HEK293T (cell line): ENCODE data around the gene GAR1.
"Not testable (repeated sequence)": the region's sequence is repeated elsewhere in the genome, so short reads cannot be mapped to it uniquely, and the experiment has no call there.

Experiments used
- CTCF ChIA-PET: fragments of 350-600 bp; formaldehyde crosslinking; extraction: SDS; loops from one replicate; lab custom pipeline; 2021; ENCODE audit warnings: antibody characterized with exemption, inconsistent platforms; lab: Yijun Ruan, JAX
- POLR2A ChIA-PET: fragments of 350-600 bp; formaldehyde crosslinking; extraction: SDS; loops from one replicate; lab custom pipeline; 2020; ENCODE audit warnings: antibody characterized with exemption, inconsistent platforms; lab: Yijun Ruan, JAX
- DNase-seq: peaks from one replicate; pipeline ENCODE4 v3.0.0; 2012; ENCODE audit warnings: mixed read lengths; ENCODE audit errors: extremely low spot score
- ARNT ChIP-seq: fragments of 450-650 bp; IDR thresholded peaks from 2 replicates; pipeline ENCODE4 v1.6.1; 2017; ENCODE audit warnings: mild to moderate bottlenecking
- BHLHE40 ChIP-seq: fragments of 450-650 bp; IDR thresholded peaks from 2 replicates; pipeline ENCODE4 v1.6.1; 2016; ENCODE audit warnings: mild to moderate bottlenecking, moderate library complexity, borderline replicate concordance
- CTBP1 ChIP-seq: fragments of 450-650 bp; IDR thresholded peaks from 2 replicates; pipeline ENCODE4 v1.6.1; 2016; ENCODE audit warnings: borderline replicate concordance
- ELF4 ChIP-seq: fragments of 450-650 bp; IDR thresholded peaks from 2 replicates; pipeline ENCODE4 v1.6.1; 2017; ENCODE audit warnings: antibody characterized with exemption
- FOXA1 ChIP-seq: fragments of 450-650 bp; IDR thresholded peaks from 2 replicates; pipeline ENCODE4 v1.6.1; 2016; ENCODE audit warnings: mild to moderate bottlenecking
- FOXK2 ChIP-seq: fragments of 450-650 bp; IDR thresholded peaks from 2 replicates; pipeline ENCODE4 v1.6.1; 2016; ENCODE audit warnings: mild to moderate bottlenecking
- FOXM1 ChIP-seq: fragments of 450-650 bp; IDR thresholded peaks from 2 replicates; pipeline ENCODE4 v1.6.1; 2017; ENCODE audit warnings: mild to moderate bottlenecking, borderline replicate concordance
- HDGF ChIP-seq: fragments of 450-650 bp; IDR thresholded peaks from 2 replicates; pipeline ENCODE4 v1.6.1; 2017; ENCODE audit warnings: antibody characterized with exemption, borderline replicate concordance
- L3MBTL2 ChIP-seq: fragments of 450-650 bp; conservative IDR thresholded peaks from 2 replicates; pipeline ENCODE4 v1.6.1; 2016; ENCODE audit warnings: mild to moderate bottlenecking
- LEF1 ChIP-seq: fragments of 450-650 bp; IDR thresholded peaks from 2 replicates; pipeline ENCODE4 v1.6.1; 2017; ENCODE audit warnings: mild to moderate bottlenecking, borderline replicate concordance
- NFRKB ChIP-seq: fragments of 450-650 bp; IDR thresholded peaks from 2 replicates; pipeline ENCODE4 v1.6.1; 2016; ENCODE audit warnings: mild to moderate bottlenecking, moderate library complexity
- SP1 ChIP-seq: fragments of 450-650 bp; IDR thresholded peaks from 2 replicates; pipeline ENCODE4 v1.6.1; 2017
- SUZ12 ChIP-seq: fragments of 450-650 bp; IDR thresholded peaks from 2 replicates; pipeline ENCODE4 v1.6.1; 2016; ENCODE audit warnings: mild to moderate bottlenecking
- TARDBP ChIP-seq: fragments of 450-650 bp; IDR thresholded peaks from 2 replicates; pipeline ENCODE4 v1.6.1; 2016
- ZNF384 ChIP-seq: fragments of 450-650 bp; IDR thresholded peaks from 2 replicates; pipeline ENCODE4 v1.6.1; 2016
- TF ChIP-seq, protein P1 (sequence below): fragments of 450-650 bp; IDR thresholded peaks from 2 replicates; pipeline ENCODE4 v1.6.1; 2016

Gene GAR1

GRCh38 chr4:109815151-109816081, at the start of gene GAR1:
TSS of gene GAR1 (plus strand) at chr4:109815762. CDS start at chr4:109816165, 403 bp downstream.
- POLR2A ChIA-PET = interaction anchor here (0.6 to 1.0 kb wide), 5 partner anchors 12 to 431 kb away, joined by 3 to 5 read pairs (median 3); partner anchors contain the start of gene MCUB

DNA sequence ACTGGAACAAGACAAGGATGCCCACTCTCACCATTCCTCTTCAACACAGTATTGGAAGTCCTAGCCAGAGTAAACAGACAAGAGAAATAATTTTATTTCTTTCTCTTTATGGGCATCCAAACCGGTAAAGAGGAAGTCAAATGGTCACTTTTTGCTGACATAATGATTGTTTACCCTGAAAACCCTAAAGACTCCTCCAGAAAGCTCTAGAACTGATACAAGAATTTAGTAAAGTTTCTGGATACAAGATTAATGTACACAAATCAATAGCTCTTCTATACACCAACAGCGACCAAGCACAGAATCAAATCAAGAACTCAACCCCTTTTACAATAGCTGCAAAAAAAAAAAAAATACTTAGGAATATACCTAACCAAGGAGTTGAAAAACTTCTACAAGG, 33.5 kb upstream of the GAR1 start:
- POLR2A ChIA-PET, DNase-seq, CTCF ChIA-PET: not testable (repeated sequence)

More at GRCh38 chr4:109815151-109816081, at the start of gene GAR1:
- CTCF ChIA-PET = no interaction called here
- DNase-seq = peak; percentile 91
- TF ChIP-seq TARDBP = no peak
- TF ChIP-seq L3MBTL2 = peak; percentile 95
- TF ChIP-seq ELF4 = peak; percentile 80
- TF ChIP-seq CTBP1 = no peak

- TF ChIP-seq SP1 = no peak
- no peak for TF ChIP-seq ELF4
- no peak for TF ChIP-seq ARNT
- TF ChIP-seq L3MBTL2 = no peak
- no peak for TF ChIP-seq FOXA1
- no peak for TF ChIP-seq FOXM1
- TF ChIP-seq SUZ12 = no peak
- no peak for TF ChIP-seq FOXK2
- no peak for TF ChIP-seq BHLHE40
- no peak for TF ChIP-seq LEF1
- TF ChIP-seq NFRKB = no peak
- TF ChIP-seq ZNF384 = no peak
- TF ChIP-seq, protein P1, sequence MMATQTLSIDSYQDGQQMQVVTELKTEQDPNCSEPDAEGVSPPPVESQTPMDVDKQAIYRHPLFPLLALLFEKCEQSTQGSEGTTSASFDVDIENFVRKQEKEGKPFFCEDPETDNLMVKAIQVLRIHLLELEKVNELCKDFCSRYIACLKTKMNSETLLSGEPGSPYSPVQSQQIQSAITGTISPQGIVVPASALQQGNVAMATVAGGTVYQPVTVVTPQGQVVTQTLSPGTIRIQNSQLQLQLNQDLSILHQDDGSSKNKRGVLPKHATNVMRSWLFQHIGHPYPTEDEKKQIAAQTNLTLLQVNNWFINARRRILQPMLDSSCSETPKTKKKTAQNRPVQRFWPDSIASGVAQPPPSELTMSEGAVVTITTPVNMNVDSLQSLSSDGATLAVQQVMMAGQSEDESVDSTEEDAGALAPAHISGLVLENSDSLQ = no peak
- TF ChIP-seq TARDBP = no peak
- TF ChIP-seq CTBP1 = no peak
- TF ChIP-seq HDGF = no peak
- DNase-seq = no peak
- POLR2A ChIA-PET = no interaction called here
- CTCF ChIA-PET = no interaction called here
Observed at GRCh38 chr4:109786846-109787245, 28.7 kb upstream of the GAR1 start.

DNA sequence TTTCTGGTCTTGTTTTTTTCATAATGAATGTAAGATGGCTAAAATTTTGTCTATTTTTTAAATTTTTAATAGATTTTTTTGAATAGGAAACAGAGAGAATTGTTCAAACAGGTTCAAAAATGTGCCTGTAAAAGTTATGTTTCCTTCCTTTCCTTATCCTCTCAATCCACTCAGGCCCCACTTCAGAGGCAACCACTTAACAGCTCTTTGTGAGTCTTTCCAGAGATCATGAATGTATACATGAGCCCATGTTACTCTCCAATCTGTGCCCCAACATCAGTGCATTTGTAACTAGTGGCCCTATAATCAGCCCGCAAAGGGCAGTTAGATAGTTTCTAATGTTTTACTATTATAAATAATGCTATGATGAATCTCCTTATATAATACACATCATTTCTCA, 27.8 kb upstream of the GAR1 start:
- ChIA-PET CTCF (no interaction called here), POLR2A (no interaction called here)
- TF ChIP-seq, protein P1 = no peak
- TF ChIP-seq TARDBP = no peak
- no peak for TF ChIP-seq FOXK2
- TF ChIP-seq SUZ12 = no peak
- TF ChIP-seq SP1 = no peak
- TF ChIP-seq L3MBTL2 = no peak
- no peak for TF ChIP-seq FOXM1
- TF ChIP-seq HDGF = no peak
- no peak for TF ChIP-seq NFRKB
- TF ChIP-seq FOXA1 = no peak
- TF ChIP-seq ARNT = no peak
- no peak for TF ChIP-seq CTBP1
- no peak for TF ChIP-seq LEF1
- TF ChIP-seq BHLHE40 = no peak
- no peak for TF ChIP-seq ZNF384
- no peak for TF ChIP-seq ELF4
- DNase-seq = no peak

DNA sequence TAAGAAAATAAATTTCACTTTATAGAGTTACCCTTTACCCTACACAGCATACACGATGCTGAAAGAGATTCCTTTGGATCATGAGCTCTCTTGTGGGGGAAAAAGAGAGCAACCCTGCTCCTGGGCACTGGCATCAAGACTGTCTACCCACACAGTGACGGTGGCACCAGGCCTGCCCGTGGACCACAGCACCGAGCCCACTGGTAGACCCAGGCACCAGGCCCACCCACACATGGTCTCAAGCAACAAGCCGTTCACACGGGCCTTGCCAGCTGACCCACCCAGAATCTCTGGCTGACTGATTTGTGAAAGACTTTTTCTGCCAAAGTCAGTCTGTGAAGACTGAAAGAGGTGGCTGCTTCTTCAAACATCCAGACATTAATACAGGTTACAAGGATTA, 20.5 kb upstream of the GAR1 start:
- ChIA-PET POLR2A (no interaction called here), CTCF (no interaction called here)
- TF ChIP-seq FOXM1 = no peak
- TF ChIP-seq LEF1 = no peak
- no peak for TF ChIP-seq SUZ12
- TF ChIP-seq, protein P1 = no peak
- TF ChIP-seq SP1 = no peak
- TF ChIP-seq NFRKB = no peak
- TF ChIP-seq TARDBP = no peak
- no peak for TF ChIP-seq BHLHE40
- TF ChIP-seq L3MBTL2 = no peak
- TF ChIP-seq ZNF384 = no peak
- TF ChIP-seq ARNT = no peak
- no peak for TF ChIP-seq ELF4
- no peak for TF ChIP-seq FOXK2
- TF ChIP-seq FOXA1 = no peak
- TF ChIP-seq CTBP1 = no peak
- TF ChIP-seq HDGF = no peak
- no peak for DNase-seq

GRCh38 chr4:109798866-109799265, 16.7 kb upstream of the GAR1 start:
- TF ChIP-seq TARDBP = no peak
- ChIA-PET CTCF (interaction anchor here (0.6 kb wide), 1 partner anchor 18 kb away, joined by 3 read pairs; no protein-coding TSS in a partner anchor), POLR2A (no interaction called here)
- DNase-seq = no peak
